D721Med (cell line): ENCODE data around the gene EHD1.

Source experiments
- DNase-seq: peaks from one replicate; pipeline ENCODE4 v3.0.0; 2011; ENCODE audit warnings: low spot score; ENCODE audit not compliant: insufficient read length
- FAIRE-seq: peaks from 2 replicates; lab custom pipeline; 2011; peaks lifted over from hg19 to GRCh38; lab: Jason Lieb, UNC
- TF ChIP-seq, protein P1 (sequence below): IDR thresholded peaks from 2 replicates; pipeline ENCODE4 v1.5.1; 2012; ENCODE audit warnings: mild to moderate bottlenecking, control low read depth; ENCODE audit not compliant: insufficient read depth; ENCODE audit errors: missing control alignments

Gene EHD1

DNA sequence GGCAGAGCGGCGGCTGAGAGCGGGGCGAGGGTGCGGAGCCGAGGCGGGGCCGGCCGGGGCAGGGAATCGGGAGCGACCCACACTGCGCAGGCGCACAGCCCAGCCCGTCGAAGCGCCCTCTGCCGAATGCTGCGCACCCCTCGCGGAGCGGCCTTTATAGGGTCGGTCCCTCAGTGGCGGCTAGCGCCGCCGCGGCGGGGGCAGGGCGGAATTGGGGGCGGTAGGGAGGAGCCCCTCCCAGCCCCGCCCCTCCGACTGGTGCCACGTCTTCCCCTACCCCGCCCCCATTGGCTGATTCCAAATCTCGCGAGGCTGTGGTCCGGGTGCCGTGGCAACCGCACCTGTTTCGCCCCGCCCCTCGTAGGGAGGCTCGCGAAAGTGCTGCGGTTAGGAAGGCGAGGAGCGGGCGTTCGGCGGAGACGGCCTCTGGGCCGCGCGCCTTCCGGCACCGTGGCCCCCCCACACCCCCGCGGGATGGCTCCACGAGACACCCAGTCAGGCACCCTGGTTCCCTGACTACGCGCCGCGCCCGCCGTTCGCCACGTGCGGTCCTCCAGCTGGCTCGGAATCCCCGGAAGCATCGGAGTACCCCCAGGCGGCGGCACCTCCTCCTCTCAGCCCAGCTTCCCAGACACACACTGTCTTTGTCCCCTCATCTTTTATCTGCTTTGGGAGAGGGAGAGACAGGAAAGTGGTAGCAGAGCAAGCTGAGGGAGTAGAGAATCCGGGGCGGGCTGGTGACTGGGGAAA lies at the start of gene EHD1:
Gene EHD1, minus strand, starts transcription at position 128 of the 750 bp plus-strand sequence. CDS start 157 bp downstream, outside the sequence.
- DNase-seq (peak; percentile 99), FAIRE-seq (no peak)
- TF ChIP-seq, protein P1, sequence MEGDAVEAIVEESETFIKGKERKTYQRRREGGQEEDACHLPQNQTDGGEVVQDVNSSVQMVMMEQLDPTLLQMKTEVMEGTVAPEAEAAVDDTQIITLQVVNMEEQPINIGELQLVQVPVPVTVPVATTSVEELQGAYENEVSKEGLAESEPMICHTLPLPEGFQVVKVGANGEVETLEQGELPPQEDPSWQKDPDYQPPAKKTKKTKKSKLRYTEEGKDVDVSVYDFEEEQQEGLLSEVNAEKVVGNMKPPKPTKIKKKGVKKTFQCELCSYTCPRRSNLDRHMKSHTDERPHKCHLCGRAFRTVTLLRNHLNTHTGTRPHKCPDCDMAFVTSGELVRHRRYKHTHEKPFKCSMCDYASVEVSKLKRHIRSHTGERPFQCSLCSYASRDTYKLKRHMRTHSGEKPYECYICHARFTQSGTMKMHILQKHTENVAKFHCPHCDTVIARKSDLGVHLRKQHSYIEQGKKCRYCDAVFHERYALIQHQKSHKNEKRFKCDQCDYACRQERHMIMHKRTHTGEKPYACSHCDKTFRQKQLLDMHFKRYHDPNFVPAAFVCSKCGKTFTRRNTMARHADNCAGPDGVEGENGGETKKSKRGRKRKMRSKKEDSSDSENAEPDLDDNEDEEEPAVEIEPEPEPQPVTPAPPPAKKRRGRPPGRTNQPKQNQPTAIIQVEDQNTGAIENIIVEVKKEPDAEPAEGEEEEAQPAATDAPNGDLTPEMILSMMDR: peak; percentile 51

DNA sequence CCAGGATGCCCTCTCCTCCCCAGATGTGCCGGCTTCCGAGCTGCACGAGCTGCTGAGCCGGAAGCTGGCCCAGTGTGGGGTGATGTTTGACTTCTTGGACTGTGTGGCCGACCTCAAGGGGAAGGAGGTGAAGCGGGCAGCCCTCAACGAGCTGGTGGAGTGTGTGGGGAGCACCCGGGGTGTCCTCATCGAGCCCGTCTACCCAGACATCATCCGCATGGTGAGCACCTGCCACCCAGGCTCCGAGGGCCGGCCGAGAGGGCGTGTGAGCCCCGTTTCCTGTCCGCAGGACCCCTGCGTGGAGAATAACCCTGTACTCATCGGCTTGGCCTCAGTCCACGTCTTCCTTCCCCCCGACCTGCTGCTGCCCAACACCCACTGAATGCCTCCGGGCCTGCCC lies 48.3 kb upstream of the EHD1 start:
- TF ChIP-seq, protein P1: no peak
- FAIRE-seq (no peak), DNase-seq (no peak)

DNA sequence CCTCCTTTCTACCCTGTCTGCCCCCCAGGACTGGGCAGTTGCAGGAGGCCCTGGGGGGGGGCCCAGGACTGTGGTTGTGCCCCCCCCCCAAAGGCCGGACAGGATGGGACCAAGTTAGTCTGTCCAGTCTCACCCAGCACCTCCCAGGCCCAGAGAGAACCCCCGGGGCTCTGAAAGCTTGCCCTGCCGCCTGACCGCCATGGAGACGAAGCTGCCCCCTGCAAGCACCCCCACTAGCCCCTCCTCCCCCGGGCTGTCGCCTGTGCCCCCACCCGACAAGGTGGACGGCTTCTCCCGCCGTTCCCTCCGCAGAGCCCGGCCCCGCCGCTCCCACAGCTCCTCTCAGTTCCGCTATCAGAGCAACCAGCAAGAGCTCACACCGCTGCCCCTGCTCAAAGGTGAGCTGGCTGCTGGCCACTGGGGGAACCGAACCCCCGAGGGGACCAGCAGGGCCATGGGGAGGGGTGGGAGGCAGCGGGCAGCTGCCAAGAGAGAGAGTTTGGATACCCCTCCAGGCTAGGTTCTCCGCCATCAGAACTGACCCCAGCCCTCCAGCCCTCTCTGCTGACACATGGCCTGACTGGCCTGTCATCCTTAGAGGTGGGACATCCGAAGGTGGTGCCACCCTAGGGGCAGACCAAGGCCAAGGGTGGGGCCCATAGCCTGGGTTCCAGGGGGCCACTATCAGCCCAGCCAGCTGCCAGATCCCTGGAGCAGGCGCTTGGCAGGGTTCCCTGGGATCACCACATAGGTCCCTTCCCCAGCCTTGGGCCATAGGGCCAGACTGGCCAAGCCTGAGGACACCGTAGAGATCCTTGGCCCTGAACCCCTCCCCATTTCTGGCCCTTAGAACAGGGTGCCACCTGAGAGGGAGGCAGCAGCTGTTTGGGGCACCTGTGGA lies 47.4 kb upstream of the EHD1 start:
- FAIRE-seq (no peak), DNase-seq (no peak)
- TF ChIP-seq, protein P1: no peak

DNA sequence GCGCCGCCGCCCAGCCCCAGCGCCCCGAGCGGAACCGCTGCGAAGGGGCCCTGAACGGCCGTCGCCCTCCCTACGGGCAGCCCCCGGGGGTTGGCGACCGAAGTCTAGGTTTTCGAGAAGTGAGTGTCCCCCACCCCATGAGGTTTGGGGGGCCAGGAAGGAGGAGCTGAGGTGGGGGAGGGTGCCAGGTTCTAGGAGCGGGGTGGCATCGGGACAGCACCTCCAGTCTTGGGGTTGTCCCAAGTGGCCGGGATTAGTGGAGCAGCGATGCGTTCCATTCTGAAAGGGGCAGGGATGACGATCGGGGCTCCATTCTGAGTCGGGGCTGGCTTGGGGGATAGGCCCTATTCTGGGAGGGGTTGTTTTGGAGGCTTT lies 46.5 kb upstream of the EHD1 start:
- DNase-seq (no peak), FAIRE-seq (no peak)
- TF ChIP-seq, protein P1: no peak

DNA sequence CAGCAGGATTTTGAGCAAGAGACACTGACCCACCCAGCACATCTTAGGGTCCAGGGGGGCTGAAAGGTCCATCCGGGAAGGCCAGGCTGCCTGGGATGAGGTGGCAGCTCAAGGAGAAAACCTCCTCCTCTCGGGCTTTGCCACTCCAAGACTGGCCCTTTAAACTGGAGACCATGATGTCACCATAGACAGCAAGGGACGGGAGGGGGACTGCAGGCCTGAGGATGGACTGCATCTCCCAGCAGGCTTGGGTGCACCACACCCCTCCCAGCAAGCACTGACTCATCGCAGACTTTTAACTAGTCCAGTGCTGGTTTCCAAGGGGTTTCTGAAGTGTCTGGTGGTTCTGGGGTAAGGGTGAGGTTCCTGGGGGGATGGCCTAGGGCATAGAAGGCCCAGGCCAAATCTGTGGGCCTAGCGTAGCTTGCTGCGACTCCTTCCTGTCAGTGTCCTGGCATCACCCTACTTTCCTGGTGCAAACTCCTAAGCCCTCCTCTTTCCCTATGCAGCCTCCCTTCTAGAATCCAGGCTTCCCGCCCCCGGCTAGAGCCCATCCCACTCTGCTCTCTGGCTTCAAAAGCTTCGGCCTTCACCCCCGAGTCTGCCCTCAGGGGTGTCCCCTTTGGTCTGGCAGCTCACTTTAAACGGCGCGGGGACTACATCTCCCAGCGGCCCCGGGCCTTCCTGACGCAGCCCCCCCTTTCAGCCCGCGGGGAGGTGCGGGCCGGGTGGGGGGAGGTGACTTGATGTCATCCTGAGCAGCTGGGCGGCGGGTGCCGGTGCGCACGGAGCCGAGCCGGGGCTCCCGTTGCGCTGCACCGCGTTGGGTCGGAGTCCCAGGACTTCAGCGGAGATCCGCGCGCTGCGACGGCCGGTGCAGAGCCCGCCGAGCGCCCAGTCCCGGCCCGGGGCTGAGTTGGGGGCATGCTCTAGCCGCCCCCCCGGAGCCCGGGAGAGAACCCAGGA lies 45.8 kb upstream of the EHD1 start, which contains the start of gene PPP2R5B:
Gene PPP2R5B, plus strand, starts transcription at position 746 of the 966 bp plus-strand sequence. CDS start 1,046 bp downstream, outside the sequence.
- TF ChIP-seq, protein P1: no peak
- DNase-seq (peak; percentile 98), FAIRE-seq (peak; percentile 77)

DNA sequence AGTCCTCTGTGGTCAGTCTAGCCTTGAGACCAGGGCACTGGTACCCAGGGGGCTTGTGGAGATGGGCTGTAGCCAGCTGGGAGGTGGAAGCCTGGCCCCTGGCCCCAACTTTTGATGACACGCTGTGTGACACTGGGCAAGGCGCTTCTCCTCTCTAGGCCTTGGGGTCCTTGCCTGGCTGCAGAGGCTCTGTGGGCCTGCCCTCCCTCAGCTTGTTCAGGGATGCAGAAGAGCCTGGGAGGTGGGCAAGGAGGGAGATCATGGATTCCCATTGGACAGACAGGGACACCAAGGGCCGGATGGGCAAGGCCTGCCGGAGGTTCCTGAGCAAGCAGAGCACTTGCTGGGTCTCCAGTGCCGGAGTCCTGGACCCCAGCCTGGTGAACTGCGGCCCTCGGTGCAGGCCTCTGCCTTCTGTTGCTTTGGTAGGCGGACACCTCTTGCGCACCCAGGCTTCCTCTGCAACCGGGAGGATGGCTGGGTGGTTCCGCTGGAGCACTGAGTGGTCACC lies 44.8 kb upstream of the EHD1 start:
- FAIRE-seq: no peak
- no peak for DNase-seq
- TF ChIP-seq, protein P1: no peak
